Ovary (tissue), 9 donors: Measurements from ENCODE around the gene MYBPC2. TPM values are rescaled to one million over a fixed set of nuclear protein-coding genes. Genes with fewer than 3 reads are reported as not detected.

Experiments used
- DNase-seq, 5 donors: peaks; one replicate each; pipeline ENCODE4 v3.0.0-alpha.2; 2019 to 2020
- H3K27ac ChIP-seq, 2 donors: fragments of 200-600 bp; one replicate each; pipeline versions ENCODE4 v1.5.1 to v1.8.0; 2019 to 2022
- H3K27me3 ChIP-seq: fragments of 200-600 bp; one replicate; pipeline ENCODE4 v1.8.0; 2022
- H3K36me3 ChIP-seq: fragments of 200-600 bp; sonication (generic); one replicate; pipeline ENCODE4 v1.5.1; 2019
- H3K4me1 ChIP-seq: one replicate; pipeline ENCODE4 v1.8.1; 2013; ENCODE audit warnings: mild to moderate bottlenecking, moderate library complexity; ENCODE audit not compliant: insufficient read depth
- H3K4me3 ChIP-seq: fragments of 200-600 bp; sonication (generic); one replicate; pipeline ENCODE4 v1.5.1; 2017
- H3K9me3 ChIP-seq, 2 donors: fragments of 200-600 bp in 1 of 2; sonication (generic) in 1 of 2; one replicate each; pipeline versions ENCODE4 v1.5.1 to v1.8.1; 2013 to 2019; ENCODE audit warnings: mild to moderate bottlenecking in 1 of 2, moderate library complexity in 1 of 2
- CTCF ChIP-seq, 3 donors: fragments of 450-650 bp in 2 of 3; fragments of 200-600 bp in 1 of 3; IDR thresholded peaks; one replicate each; pipeline versions ENCODE4 v1.5.1 to v1.8.0; 2016 to 2022; ENCODE audit warnings: antibody characterized with exemption in 3 of 3, mild to moderate bottlenecking in 1 of 3
- EP300 ChIP-seq: sonication (generic); formaldehyde crosslinking; IDR thresholded peaks from one replicate; pipeline ENCODE4 v1.6.1; 2017; ENCODE audit warnings: antibody characterized with exemption
- POLR2A ChIP-seq: fragments of 450-650 bp; IDR thresholded peaks from one replicate; pipeline ENCODE4 v1.6.1; 2017; ENCODE audit warnings: antibody characterized with exemption, mild to moderate bottlenecking, moderate library complexity
- WGBS, 3 donors: extraction: QIAGEN DNeasy Blood & Tissue Kit in 1 of 3; methylation state at CpG; one replicate each; pipeline versions ENCODE4 v1.1.5 to v1.1.7; 2013 to 2017; 5-methylcytosine and 5-hydroxymethylcytosine counted together
- intact Hi-C, 4 donors: fragments of 100-400 bp; cut with DNase I; formaldehyde crosslinking; loops; one replicate each; pipeline versions ENCODE4 v1.11.0 to v1.15.1; 2022 to 2023
- polyA plus RNA-seq, 2 donors: library from polyadenylated mRNA; stranded (reverse); fragments of 200-250 nt in 1 of 2; fragments of 350-450 nt in 1 of 2; fragmentation: Illumina TruSeq in 1 of 2; extraction: RNeasy Lipid Tissue Mini Kit (QIAGEN cat#74804) in 1 of 2; gene quantifications; one replicate each; pipeline ENCODE4 v1.2.3, GENCODE V29; 2013 to 2014
- total RNA-seq, 7 donors: library from RNA; depleted of rRNA in 2 of 7; stranded (reverse); fragments of >200 nt in 2 of 7; fragmentation: NEBNext Ultra II Directional in 3 of 7; extraction: Animal tissue kit (Norgen Biotek cat#: 25700) in 3 of 7; gene quantifications; one replicate each; pipeline versions ENCODE4 v1.1.0 to v1.2.4, GENCODE V29; 2016 to 2023
- donor health status: DM: no; HTN: no; CAD: no; lungs with moderate emphysema.
- donor health status: DM: no; HTN: no; CAD: no.
- donor health status: Bipolar disorder and iron deficiency.
- donor health status: DM: yes; HTN: yes; CAD: no.
- donor health status: DM: no; HTN: no; CAD: no.
- donor health status: DM: yes; HTN: yes; CAD: no.

Gene MYBPC2
- total and polyA plus RNA-seq, 9 donors = 0.05 to 0.28 (median 0.10) TPM; not detected in 5

- intact Hi-C loops = loop anchor here in 1 of 4 donors (10.0 kb wide), 1 partner anchor 95 kb away; the partner anchor contains the start of gene NAPSA
- Histone ChIP-seq H3K4me3 (no peak overlapping the region), H3K27ac (no peak overlapping the region), H3K9me3 (no peaks in the 10 kb centered on the region), H3K36me3 (no peaks in the 10 kb centered on the region), H3K27me3 (no peaks in the 10 kb centered on the region), H3K4me1 (no peaks in the 10 kb centered on the region)
- no peak for DNase-seq
- WGBS, 3 donors = 14 to 20% (median 14%) methylated on average over 13 of the region's 13 CpGs
- TF ChIP-seq EP300 = no peak
- no peak for TF ChIP-seq POLR2A
- no peak for TF ChIP-seq CTCF (IDR thresholded peaks at IDR 0.05)
These were observed 27.6 kb downstream of the MYBPC2 start for GRCh38 chr19:50460161-50460765.

GRCh38 chr19:50461066-50461875 lies 28.6 kb downstream of the MYBPC2 start:
- no peaks in the 10 kb centered on the region for H3K4me1 ChIP-seq
- DNase-seq = peak in 2 of 5 donors; percentile 49 to 66
- 25 to 33% (median 27%) methylated on average over 28 of the region's 28 CpGs for WGBS, 3 donors
- no peaks in the 10 kb centered on the region for H3K9me3 ChIP-seq
- no peaks in the 10 kb centered on the region for H3K36me3 ChIP-seq
- H3K27me3 ChIP-seq = no peaks in the 10 kb centered on the region
- TF ChIP-seq POLR2A (no peak), EP300 (no peak), CTCF (IDR thresholded peaks at IDR 0.05) (peak; percentile 23 to 58 (median 25))
- no peak overlapping the region for H3K4me3 ChIP-seq
- intact Hi-C loops = loop anchor here in 1 of 4 donors (10.0 kb wide), 1 partner anchor 96 kb away; the partner anchor contains the start of gene NAPSA
- H3K27ac ChIP-seq = no peak overlapping the region

GRCh38 chr19:50462970-50463369 lies 30.3 kb downstream of the MYBPC2 start:
- no peak for TF ChIP-seq POLR2A
- no peak for TF ChIP-seq CTCF (IDR thresholded peaks at IDR 0.05)
- no peak for TF ChIP-seq EP300
- Histone ChIP-seq H3K27me3 (no peaks in the 10 kb centered on the region), H3K27ac (no peak overlapping the region), H3K4me1 (no peaks in the 10 kb centered on the region), H3K36me3 (no peaks in the 10 kb centered on the region), H3K4me3 (no peak overlapping the region), H3K9me3 (no peaks in the 10 kb centered on the region)
- intact Hi-C loops = loop anchor here in 1 of 4 donors (10.0 kb wide), 1 partner anchor 98 kb away; the partner anchor contains the start of gene NAPSA
- no peak for DNase-seq
- WGBS, 3 donors = 60 to 69% (median 68%) methylated on average over 7 of the region's 7 CpGs

GRCh38 chr19:50464348-50464747 lies 31.7 kb downstream of the MYBPC2 start:
- intact Hi-C loops = loop anchor here in 1 of 4 donors (10.0 kb wide), 1 partner anchor 100 kb away; the partner anchor contains the start of gene NAPSA
- 68 to 86% (median 73%) methylated on average over 19 of the region's 19 CpGs for WGBS, 3 donors

More at GRCh38 chr19:50464348-50464747, 31.7 kb downstream of the MYBPC2 start:
- no peak for DNase-seq
- Histone ChIP-seq H3K4me3 (no peak overlapping the region), H3K36me3 (no peaks in the 10 kb centered on the region), H3K27me3 (no peaks in the 10 kb centered on the region), H3K4me1 (no peaks in the 10 kb centered on the region), H3K9me3 (no peaks in the 10 kb centered on the region), H3K27ac (no peak overlapping the region)
- TF ChIP-seq EP300 (no peak), POLR2A (no peak), CTCF (IDR thresholded peaks at IDR 0.05) (no peak)
